HG02610 (cell line): Measurements from ENCODE around the gene CTBP1.

Source experiments
- ATAC-seq: cut with Tn5 transposase; IDR thresholded peaks from one replicate; pipeline ENCODE4 v1.9.1; 2021; ENCODE audit warnings: mild to moderate bottlenecking, moderate library complexity; ENCODE audit not compliant: unreplicated experiment

The CTBP1 gene

GRCh38 chr4:1285151-1285789 is 36.3 kb upstream of the CTBP1 start:
- no peak for ATAC-seq

- ATAC-seq, result no peak
Observed at GRCh38 chr4:1283711-1284110, 34.8 kb upstream of the CTBP1 start.

DNA sequence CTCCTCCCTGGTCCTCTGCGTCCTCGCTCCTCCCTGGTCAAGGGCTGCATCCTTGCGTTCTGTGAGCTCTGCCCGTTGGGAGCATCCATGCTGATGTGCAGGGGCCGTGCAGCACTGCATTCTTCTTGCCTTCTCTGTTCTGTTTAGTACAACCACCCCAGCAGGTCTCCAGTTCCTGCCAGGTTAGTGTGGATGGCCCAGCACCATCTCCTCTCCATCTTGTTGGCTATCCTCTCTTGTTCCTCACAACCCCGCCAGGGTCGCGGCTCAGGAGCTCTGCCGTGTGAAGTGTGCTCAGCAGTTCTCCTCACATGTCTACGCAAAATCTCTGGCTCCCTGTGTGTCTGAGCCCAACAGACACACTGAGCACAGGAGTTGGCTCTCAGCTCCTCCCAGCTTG is 30.3 kb upstream of the CTBP1 start:
- ATAC-seq, result no peak

DNA sequence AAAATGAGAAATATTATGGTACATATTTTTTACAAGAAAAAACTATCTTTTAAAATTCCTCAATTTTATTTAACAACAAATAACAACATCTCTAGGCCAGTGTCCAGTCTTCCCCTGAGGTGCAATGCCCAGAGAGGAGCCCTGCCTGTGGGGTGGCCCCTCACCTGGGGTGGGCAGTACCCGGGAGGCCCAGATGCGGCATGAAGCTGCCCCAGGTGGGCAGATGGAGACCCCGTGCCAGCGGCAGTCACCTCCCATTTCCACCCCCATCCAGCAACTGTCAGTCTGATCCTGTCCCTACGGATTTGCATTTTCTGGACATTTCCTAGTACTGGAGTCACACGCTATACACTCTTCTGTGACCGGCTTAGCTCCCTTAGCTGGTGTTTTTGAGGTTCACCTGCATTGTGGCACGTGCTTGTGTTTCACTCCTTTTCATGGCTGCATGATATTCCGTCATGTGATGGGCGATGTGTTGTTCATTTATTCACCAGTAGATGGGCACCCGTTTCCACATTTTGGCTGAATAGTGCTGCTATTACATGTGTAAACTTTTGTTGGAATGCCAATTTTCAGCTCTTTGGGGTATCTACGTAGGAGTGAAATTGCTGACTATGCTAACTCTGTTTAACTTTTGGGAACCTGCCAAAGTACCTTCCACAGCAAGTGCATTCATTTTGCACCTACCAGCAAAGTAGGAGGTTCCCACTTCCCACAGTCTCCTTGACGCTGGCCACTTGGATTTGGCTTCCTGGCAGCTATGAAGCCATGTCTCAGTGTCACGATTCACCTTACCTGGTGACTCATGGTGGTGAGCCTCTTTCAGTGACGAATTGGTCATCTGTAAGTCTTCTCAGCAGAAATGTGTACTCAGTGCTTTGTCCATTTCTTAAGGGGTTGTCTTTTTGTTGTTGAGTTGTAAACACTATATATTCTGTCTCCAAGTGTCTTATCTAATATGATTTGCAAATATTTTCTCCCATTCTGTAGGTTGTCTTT is 29.0 kb upstream of the CTBP1 start:
- ATAC-seq, result no peak

DNA sequence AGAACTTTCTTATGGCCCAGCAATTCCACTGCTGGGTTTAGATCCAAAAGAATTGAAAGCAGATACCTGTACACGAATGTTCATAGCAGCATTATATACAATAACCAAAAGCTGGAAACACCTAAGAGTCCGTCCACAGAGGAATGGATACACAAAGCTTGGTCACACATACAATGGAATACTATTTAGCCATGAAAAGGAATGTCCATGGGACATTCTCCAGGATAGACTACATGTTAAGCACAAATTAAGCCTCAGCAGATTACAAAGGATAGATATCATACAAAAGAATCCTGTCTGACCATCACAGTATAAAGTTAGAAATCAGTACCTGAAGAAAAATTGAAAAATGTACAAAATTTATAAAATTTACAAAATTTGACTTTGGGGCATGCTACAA is 28.1 kb upstream of the CTBP1 start:
- ATAC-seq, result no peak

DNA sequence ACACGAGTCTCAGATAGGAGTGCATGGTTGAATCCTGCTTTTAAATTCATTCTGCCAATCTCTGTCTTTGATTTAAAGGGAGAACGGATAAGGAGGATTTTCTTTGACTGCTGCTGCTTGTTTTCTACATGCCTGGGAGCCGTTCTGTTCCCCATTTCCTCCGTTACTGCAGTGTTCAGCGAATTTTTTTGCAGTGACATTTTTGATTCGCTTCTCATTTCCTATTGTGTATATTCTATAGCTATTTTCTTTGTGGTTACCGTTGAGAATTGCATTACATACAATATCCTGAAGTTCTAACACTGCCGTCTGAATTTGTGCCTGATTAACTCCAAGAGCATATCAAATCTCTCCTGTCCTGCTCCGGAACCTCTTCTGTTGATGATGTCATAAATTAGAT is 25.9 kb upstream of the CTBP1 start:
- ATAC-seq, result no peak

- ATAC-seq, result no peak
Observed at GRCh38 chr4:1271686-1272085, 22.8 kb upstream of the CTBP1 start.

GRCh38 chr4:1269209-1269608 is 20.3 kb upstream of the CTBP1 start:
- ATAC-seq, result no peak

- ATAC-seq, result no peak
Observed at GRCh38 chr4:1266881-1267763, 18.2 kb upstream of the CTBP1 start.

GRCh38 chr4:1265351-1265750 is 16.4 kb upstream of the CTBP1 start:
- no peak for ATAC-seq

GRCh38 chr4:1264942-1265341 is 16.0 kb upstream of the CTBP1 start:
- ATAC-seq, result no peak

GRCh38 chr4:1261107-1261928 is 12.4 kb upstream of the CTBP1 start:
- ATAC-seq, result no peak

GRCh38 chr4:1260418-1261106 is 11.6 kb upstream of the CTBP1 start:
- no peak for ATAC-seq

GRCh38 chr4:1259966-1260365 is 11.0 kb upstream of the CTBP1 start:
- ATAC-seq, result no peak

GRCh38 chr4:1258457-1258856 is 9.5 kb upstream of the CTBP1 start:
- ATAC-seq, result no peak

- ATAC-seq, result no peak
Observed at GRCh38 chr4:1255699-1256098, 6.8 kb upstream of the CTBP1 start.

DNA sequence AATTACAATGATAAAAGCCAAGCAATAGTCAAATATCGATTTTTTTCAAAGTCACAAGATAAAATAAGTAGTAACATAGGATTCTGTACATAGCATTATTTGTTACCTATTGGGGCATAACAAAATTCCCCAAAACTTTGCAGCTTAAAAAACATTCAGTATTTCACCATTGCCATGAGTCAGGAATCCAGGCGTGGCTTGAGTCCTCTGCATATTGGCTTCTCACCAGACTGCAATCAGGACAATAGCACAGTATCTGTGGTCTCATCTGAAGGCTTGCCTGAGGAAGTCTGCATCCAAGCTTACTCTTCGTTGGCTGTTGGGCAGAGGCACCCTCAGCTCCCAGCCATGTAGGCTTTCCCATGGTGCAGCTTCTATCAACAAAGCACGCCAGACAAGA is 6.2 kb upstream of the CTBP1 start:
- ATAC-seq, result no peak

- no peak for ATAC-seq
Observed at GRCh38 chr4:1253831-1254230, 4.9 kb upstream of the CTBP1 start.

- ATAC-seq, result no peak
Observed at GRCh38 chr4:1252928-1253492, 4.1 kb upstream of the CTBP1 start.

DNA sequence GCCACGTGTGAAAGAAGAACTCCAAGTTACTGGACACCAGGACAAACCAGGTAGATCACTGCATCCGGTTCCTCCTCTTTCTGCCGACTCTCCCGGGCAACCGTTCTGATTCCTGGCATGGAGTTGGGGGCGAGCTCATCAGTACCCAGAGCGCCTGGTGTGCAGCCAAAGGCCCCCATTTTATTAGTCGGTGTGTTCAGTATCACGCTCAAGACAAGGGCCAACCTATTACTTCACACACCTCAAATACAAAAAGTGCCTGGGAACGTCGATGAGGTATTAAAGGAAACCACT is 2.8 kb upstream of the CTBP1 start:
- no peak for ATAC-seq
